Adipose tissue (tissue), 3 donors: Measurements from ENCODE around the gene GRM1. TPM values are rescaled to one million over a fixed set of nuclear protein-coding genes. Genes with fewer than 3 reads are reported as not detected.

Source experiments
- H3K27ac ChIP-seq: one replicate; pipeline ENCODE4 v1.5.1; 2013; ENCODE audit warnings: low read depth, low read length
- WGBS, 3 donors: extraction: QIAGEN DNeasy Blood & Tissue Kit; methylation state at CpG; one replicate each; pipeline ENCODE4 v1.1.7; 2013; 5-methylcytosine and 5-hydroxymethylcytosine counted together
- polyA plus RNA-seq, 3 donors: library from polyadenylated mRNA; stranded (reverse); fragments of 200-250 nt; gene quantifications; one replicate each; pipeline ENCODE4 v1.2.3, GENCODE V29; 2013
- donor health status: healthy with polysubstance abuse.
- donor health status: Bipolar disorder and iron deficiency.
- donor health status: healthy.

The GRM1 gene
- polyA plus RNA-seq, 3 donors, result 0.02 to 0.11 TPM; not detected in 1

- WGBS, 3 donors, result 48 to 82% (median 76%) methylated on average over 1 of the region's 1 CpG
- H3K27ac ChIP-seq, result no peak overlapping the region
Observed at GRCh38 chr6:146345598-146345997, 316.7 kb downstream of the GRM1 start.

- 47 to 85% (median 83%) methylated on average over 2 of the region's 2 CpGs for WGBS, 3 donors
- no peak overlapping the region for H3K27ac ChIP-seq
Observed at GRCh38 chr6:146347090-146347489, 318.2 kb downstream of the GRM1 start.

- H3K27ac ChIP-seq, result no peak overlapping the region
- WGBS, 3 donors, result 88 to 95% (median 94%) methylated on average over 3 of the region's 3 CpGs
Observed at GRCh38 chr6:146347690-146348089, 318.8 kb downstream of the GRM1 start.

- WGBS, 3 donors, result 36 to 56% (median 55%) methylated on average over 3 of the region's 3 CpGs
- no peak overlapping the region for H3K27ac ChIP-seq
Observed at GRCh38 chr6:146351018-146351417, 322.2 kb downstream of the GRM1 start.

- 71 to 83% (median 82%) methylated on average over 5 of the region's 5 CpGs for WGBS, 3 donors
- no peak overlapping the region for H3K27ac ChIP-seq
Observed at GRCh38 chr6:146352163-146352562, 323.3 kb downstream of the GRM1 start.

GRCh38 chr6:146354451-146354850 is 325.6 kb downstream of the GRM1 start:
- WGBS, 3 donors, result 47 to 70% (median 68%) methylated on average over 3 of the region's 3 CpGs
- H3K27ac ChIP-seq, result no peak overlapping the region

GRCh38 chr6:146355521-146356100 is 326.7 kb downstream of the GRM1 start:
- H3K27ac ChIP-seq, result no peak overlapping the region
- 60 to 76% (median 73%) methylated on average over 4 of the region's 4 CpGs for WGBS, 3 donors

- H3K27ac ChIP-seq, result no peak overlapping the region
Observed at GRCh38 chr6:146357578-146358430, 328.9 kb downstream of the GRM1 start.

GRCh38 chr6:146358431-146359046 is 329.7 kb downstream of the GRM1 start:
- H3K27ac ChIP-seq, result no peak overlapping the region
- WGBS, 3 donors, result 71 to 84% (median 82%) methylated on average over 3 of the region's 3 CpGs

More at GRCh38 chr6:146357578-146358430, 328.9 kb downstream of the GRM1 start:
- WGBS, 3 donors, result 57 to 64% (median 58%) methylated on average over 8 of the region's 8 CpGs

GRCh38 chr6:146359131-146359530 is 330.3 kb downstream of the GRM1 start:
- H3K27ac ChIP-seq, result no peak overlapping the region

GRCh38 chr6:146361128-146361924 is 332.5 kb downstream of the GRM1 start:
- no peak overlapping the region for H3K27ac ChIP-seq
- WGBS, 3 donors, result 41 to 60% (median 54%) methylated on average over 4 of the region's 4 CpGs

- H3K27ac ChIP-seq, result no peak overlapping the region
- 69 to 79% (median 75%) methylated on average over 7 of the region's 7 CpGs for WGBS, 3 donors
Observed at GRCh38 chr6:146363838-146364607, 335.2 kb downstream of the GRM1 start.

- 71 to 84% (median 82%) methylated on average over 3 of the region's 3 CpGs for WGBS, 3 donors
- H3K27ac ChIP-seq, result no peak overlapping the region
Observed at GRCh38 chr6:146364816-146365594, 336.1 kb downstream of the GRM1 start.

GRCh38 chr6:146367061-146367460 is 338.2 kb downstream of the GRM1 start:
- H3K27ac ChIP-seq, result no peak overlapping the region
- 50 to 72% (median 68%) methylated on average over 1 of the region's 1 CpG for whole genome bisulfite sequencing, 3 donors

GRCh38 chr6:146369866-146370265 is 341.0 kb downstream of the GRM1 start:
- 25 to 100% (median 88%) methylated on average over 1 of the region's 1 CpG for WGBS, 3 donors
- H3K27ac ChIP-seq, result no peak overlapping the region

GRCh38 chr6:146381486-146381885 is 352.6 kb downstream of the GRM1 start:
- H3K27ac ChIP-seq, result no peak overlapping the region
- WGBS, 3 donors, result 78 to 86% (median 85%) methylated on average over 3 of the region's 3 CpGs

GRCh38 chr6:146388736-146389364 is 360.0 kb downstream of the GRM1 start:
- H3K27ac ChIP-seq, result no peak overlapping the region
- 71 to 78% (median 76%) methylated on average over 3 of the region's 3 CpGs for WGBS, 3 donors
